GM12891 (cell line): ENCODE results near the gene PDGFD.

Experiments
- POLR2A ChIP-seq: IDR thresholded peaks from 2 replicates; pipeline ENCODE4 v1.6.1; 2011; ENCODE audit warnings: low read depth, low read length, control low read depth
- POLR2AphosphoS5 ChIP-seq: IDR thresholded peaks from 2 replicates; pipeline ENCODE4 v1.6.1; 2011; ENCODE audit warnings: low read depth, low read length, control low read depth
- SPI1 ChIP-seq: IDR thresholded peaks from 2 replicates; pipeline ENCODE4 v1.6.1; 2011; ENCODE audit warnings: low read depth, low read length, control low read depth
- TAF1 ChIP-seq: IDR thresholded peaks from 2 replicates; pipeline ENCODE4 v1.6.1; 2011; ENCODE audit warnings: low read depth, low read length, control low read depth

DNA sequence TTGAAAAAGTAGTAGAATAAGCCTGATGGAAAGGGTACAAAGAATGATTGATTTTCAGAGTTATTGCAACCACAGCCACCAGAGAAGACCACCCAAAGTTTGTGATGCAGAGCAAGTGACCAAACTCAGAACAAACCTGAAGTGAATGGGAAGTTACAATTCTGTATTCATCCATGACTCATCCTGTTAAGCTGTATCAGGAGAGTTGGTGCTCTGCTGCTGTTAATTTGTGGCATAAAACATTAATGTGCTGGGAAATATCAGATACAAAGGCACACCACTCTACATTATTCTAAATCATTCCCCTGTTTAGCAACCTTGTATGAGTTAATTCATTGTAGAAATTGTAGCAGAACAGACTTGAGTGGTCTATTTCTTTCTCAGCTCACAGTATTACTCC lies 19.6 kb upstream of the PDGFD start:
- no peak for TF ChIP-seq POLR2AphosphoS5
- no peak for TF ChIP-seq POLR2A
- TF ChIP-seq TAF1, result no peak
- no peak for TF ChIP-seq SPI1
